GM12872 (cell line): ENCODE data around the gene OBP2B.

Source experiments
- TF ChIP-seq, protein P1 (sequence below): IDR thresholded peaks from 3 replicates; pipeline ENCODE4 v1.5.1; 2011; ENCODE audit warnings: low read depth, mild to moderate bottlenecking, low read length, moderate library complexity; ENCODE audit not compliant: insufficient read depth

The OBP2B gene

DNA sequence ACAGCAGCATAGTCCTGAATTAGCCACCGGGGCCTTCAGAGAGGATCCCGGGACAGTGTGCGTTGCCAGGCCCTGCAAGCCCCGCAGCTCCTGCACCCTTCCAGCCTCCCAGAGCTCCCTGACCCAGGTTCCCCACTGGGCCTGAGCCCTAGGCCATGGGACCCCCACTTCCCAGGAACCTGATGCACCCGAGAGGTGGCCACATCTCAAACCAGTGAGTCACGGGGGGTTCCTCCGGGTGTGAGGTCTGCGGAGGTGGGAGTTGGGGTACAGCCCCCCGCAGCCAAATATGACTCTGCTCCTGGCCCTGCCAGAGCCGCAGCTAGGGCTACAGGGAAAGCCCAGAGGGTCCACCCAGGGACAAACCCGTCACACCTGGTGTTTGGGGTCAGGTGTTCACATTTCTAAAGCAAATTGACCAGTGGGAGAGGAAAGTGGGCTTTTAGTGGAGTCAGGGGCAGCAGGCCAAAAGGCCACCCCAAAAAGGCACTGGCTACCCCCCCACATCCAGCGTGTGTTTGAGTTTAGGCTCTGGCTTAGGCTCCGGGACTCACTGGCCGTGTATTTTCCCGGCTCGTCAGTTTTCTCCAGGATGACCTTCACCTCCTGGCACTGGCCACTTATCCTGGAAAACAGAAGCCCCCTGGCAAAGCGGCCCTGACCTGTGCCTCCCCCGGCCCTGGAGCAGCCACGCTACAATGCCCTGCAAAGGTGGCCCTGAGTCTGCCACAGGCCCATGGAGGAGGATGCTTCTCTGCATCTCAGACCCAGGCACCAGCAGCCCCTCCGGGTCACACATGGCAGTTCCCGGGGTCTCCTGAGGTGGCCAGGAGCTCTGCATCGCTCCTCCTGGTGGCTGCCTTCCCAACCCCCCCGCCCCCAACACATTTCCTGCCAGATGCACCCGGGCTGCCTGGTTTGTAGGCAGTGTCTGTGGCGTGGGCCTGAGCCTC lies 17.4 kb upstream of the OBP2B start:
- TF ChIP-seq, protein P1, sequence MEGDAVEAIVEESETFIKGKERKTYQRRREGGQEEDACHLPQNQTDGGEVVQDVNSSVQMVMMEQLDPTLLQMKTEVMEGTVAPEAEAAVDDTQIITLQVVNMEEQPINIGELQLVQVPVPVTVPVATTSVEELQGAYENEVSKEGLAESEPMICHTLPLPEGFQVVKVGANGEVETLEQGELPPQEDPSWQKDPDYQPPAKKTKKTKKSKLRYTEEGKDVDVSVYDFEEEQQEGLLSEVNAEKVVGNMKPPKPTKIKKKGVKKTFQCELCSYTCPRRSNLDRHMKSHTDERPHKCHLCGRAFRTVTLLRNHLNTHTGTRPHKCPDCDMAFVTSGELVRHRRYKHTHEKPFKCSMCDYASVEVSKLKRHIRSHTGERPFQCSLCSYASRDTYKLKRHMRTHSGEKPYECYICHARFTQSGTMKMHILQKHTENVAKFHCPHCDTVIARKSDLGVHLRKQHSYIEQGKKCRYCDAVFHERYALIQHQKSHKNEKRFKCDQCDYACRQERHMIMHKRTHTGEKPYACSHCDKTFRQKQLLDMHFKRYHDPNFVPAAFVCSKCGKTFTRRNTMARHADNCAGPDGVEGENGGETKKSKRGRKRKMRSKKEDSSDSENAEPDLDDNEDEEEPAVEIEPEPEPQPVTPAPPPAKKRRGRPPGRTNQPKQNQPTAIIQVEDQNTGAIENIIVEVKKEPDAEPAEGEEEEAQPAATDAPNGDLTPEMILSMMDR: no peak

DNA sequence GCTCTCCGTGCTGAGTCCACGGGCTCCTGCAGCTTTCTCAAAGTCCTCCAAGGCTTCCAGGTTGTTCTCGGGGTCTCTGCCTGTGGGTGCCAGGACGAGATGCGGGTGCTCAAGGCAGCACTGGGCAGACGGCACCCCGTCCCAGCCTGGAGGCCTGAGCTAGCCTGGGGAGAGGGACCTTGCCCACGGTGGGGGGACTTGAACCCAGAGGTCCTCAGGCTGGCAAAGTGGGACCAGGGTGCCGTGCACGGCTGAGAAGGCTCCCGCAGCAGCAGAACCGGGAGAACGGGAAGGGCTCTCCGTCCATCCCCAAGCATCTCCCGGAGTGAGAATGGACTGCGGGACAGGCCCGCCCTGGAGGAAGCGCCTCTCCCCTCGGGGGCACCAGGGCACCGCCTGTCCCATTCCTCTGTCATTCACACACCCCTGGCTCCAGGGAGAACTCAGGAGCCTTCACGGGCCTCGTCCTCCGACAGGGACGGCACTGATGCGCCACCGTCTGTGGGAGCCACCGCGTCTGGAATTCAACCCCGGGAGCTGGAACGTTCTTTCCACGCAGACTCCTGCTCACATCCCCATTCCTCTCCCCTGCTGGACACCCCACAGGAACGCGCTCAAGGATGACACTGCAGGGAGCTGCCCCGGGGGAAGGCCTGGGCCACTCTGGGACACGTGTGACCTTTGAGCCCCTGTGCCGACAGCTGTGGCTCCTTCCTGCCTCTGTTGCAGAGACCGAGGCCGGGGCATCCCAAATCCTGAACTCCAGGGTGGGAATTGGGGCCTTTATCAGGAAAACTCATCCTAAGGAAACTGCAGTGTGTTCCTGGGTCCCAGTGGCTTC lies 16.3 kb upstream of the OBP2B start:
- TF ChIP-seq, protein P1: no peak

DNA sequence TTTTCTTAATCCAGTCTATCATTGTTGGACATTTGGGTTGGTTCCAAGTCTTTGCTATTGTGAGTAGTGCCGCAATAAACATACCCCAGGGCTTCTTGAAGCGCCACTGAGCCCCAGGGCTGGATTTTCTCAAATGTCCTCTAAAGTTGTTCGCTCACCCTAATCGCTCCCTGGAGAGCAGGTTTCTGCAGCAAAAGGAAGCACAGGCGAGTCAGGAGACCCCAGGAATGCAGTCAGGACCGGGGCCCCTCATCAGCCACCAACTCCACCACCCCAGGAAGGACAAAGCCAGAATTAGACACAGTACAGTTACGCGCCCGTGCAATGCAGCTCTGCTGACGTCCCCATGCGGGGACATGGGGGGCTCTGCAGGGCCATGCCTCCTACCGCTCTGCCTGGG lies 15.7 kb upstream of the OBP2B start:
- TF ChIP-seq, protein P1: no peak

DNA sequence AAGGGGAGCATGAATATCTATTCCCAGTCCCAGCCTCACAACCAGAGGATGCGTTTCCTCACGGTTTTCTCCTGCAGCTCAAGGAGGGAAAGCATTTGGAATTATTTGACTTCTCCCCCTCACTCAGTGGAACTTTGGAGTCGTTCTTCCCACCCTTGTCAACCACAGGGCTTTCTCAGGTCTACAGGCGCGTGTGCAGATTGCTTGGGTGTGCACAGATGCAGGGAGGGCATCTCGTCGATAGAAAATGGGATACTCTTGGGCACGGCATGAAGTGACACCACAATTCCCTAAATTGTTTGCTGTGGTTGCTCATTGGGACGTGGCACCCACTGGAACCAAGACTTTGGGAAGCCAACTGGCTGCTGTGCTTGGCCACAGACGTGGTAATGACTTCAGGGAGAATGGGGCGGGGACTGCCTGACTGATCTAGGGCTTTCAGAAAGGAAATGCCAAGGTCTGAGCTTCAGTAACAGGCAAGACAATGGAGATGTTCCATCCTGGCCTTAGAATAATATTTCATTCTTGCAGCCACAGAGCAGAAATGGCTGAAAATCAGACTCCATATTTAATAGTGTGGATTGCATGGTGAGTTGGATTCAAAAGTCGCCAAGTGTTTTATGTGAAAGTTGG lies 12.2 kb upstream of the OBP2B start:
- TF ChIP-seq, protein P1: no peak

DNA sequence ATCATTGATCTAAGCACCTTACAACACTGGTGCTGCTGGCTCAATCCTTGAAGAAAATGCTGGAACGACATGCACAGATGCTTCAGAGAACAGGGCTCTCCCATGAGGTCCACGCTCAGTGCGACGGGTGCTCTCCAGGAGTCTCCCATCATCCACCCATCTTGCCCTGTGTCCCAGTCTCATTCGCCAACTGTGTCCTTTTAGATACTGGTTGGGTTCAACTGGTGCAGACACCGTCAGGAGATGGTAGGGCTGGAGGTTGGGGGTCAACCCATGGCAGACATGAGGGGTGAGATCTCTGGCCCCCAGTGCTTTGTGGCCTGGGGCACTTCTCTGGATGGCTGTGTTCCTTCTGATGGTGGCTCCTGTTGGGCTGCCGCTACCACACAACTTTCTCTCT lies 1.6 kb upstream of the OBP2B start:
- TF ChIP-seq, protein P1: no peak

DNA sequence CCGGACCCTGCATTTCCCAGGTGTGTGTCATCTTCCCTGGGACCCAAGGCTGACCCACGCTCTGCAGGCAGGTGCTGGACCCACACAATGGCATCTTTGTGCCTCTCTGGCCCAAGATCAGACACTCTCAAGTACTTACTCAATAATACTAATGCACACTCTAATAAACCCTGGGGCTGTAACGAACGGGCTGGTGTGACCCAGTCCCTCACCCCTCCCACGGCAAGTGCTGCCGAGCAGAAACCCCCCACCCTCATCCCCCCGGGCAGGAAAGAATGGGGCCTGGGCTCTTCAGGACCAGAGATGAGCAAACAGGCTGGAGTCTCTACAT lies 1.1 kb upstream of the OBP2B start:
- TF ChIP-seq, protein P1: no peak

DNA sequence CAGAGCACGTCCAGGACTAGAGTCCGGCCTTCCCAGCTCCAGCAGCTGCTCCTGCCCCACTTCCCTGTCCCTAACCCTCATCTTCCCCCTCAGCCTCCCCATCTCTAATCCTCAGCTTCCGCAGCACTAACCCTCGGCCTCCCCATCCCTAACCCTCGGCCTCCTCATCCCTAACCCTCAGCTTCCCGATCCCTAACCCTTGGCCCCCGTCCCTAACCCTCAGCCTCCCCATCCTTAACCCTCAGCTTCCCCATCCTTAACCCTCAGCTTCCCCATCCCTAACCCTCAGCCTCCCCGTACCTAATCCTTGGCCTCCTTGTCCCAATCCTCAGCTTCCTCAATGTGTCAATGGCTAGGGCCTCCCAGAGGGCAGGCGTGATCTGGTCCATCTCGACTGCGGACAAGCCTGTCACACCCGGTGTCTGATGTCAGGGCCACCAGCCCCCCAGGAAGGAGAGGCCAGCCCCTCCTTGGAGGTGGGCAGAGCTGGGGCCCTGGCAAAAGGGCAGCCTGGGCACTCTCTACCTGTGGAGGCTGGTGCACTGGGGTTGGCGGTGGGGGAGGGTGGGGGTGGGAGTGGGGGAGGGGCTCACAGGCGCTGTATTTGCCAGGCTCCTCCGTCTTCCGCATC lies 1.4 kb downstream of the OBP2B start:
- TF ChIP-seq, protein P1: no peak
